ENCODE data around the gene PBX4.

PBX4 gene

GRCh38 chr19:19587771-19588170, 30.7 kb downstream of the PBX4 start:
- DNase-seq (ENCODE audit: low read depth) = no peak

- DNase-seq (ENCODE audit: low read depth) = no peak
Measured at GRCh38 chr19:19584356-19584755, 34.1 kb downstream of the PBX4 start.

GRCh38 chr19:19582471-19582870, 36.0 kb downstream of the PBX4 start:
- DNase-seq (ENCODE audit: low read depth) = no peak

GRCh38 chr19:19581391-19581790, 37.1 kb downstream of the PBX4 start:
- no peak for DNase-seq (ENCODE audit: low read depth)

- no peak for DNase-seq (ENCODE audit: low read depth)
Measured at GRCh38 chr19:19580418-19580817, 38.1 kb downstream of the PBX4 start.

GRCh38 chr19:19579533-19580361, 38.7 kb downstream of the PBX4 start:
- no peak for DNase-seq (ENCODE audit: low read depth)

- no peak for DNase-seq (ENCODE audit: low read depth)
Measured at GRCh38 chr19:19578252-19578651, 40.2 kb downstream of the PBX4 start.

GRCh38 chr19:19575411-19575810, 43.1 kb downstream of the PBX4 start:
- DNase-seq (ENCODE audit: low read depth) = no peak

GRCh38 chr19:19571071-19571786, 47.3 kb downstream of the PBX4 start:
- no peak for DNase-seq (ENCODE audit: low read depth)

- no peak for DNase-seq (ENCODE audit: low read depth)
Measured at GRCh38 chr19:19570571-19570970, 47.9 kb downstream of the PBX4 start.

- DNase-seq (ENCODE audit: low read depth) = no peak
Measured at GRCh38 chr19:19568802-19569756, 49.4 kb downstream of the PBX4 start.

GRCh38 chr19:19567391-19567790, 51.1 kb downstream of the PBX4 start:
- no peak for DNase-seq (ENCODE audit: low read depth)

GRCh38 chr19:19566306-19566705, 52.2 kb downstream of the PBX4 start:
- no peak for DNase-seq (ENCODE audit: low read depth)

GRCh38 chr19:19563348-19563848, 55.1 kb downstream of the PBX4 start:
- DNase-seq (ENCODE audit: low read depth) = no peak

GRCh38 chr19:19562665-19563347, 55.7 kb downstream of the PBX4 start:
- DNase-seq (ENCODE audit: low read depth) = no peak

- DNase-seq (ENCODE audit: low read depth) = no peak
Measured at GRCh38 chr19:19561946-19562664, 56.4 kb downstream of the PBX4 start.

- no peak for DNase-seq (ENCODE audit: low read depth)
Measured at GRCh38 chr19:19559931-19560330, 58.6 kb downstream of the PBX4 start.

GRCh38 chr19:19558636-19559035, 59.9 kb downstream of the PBX4 start:
- DNase-seq (ENCODE audit: low read depth) = no peak

GRCh38 chr19:19558055-19558454, 60.4 kb downstream of the PBX4 start:
- no peak for DNase-seq (ENCODE audit: low read depth)

- peak; percentile 43 for DNase-seq (ENCODE audit: low read depth)
Measured at GRCh38 chr19:19554074-19555023, 64.1 kb downstream of the PBX4 start.

Data from activated gamma-delta T cell treated with anti-CD3 and anti-CD28 coated beads, Interleukin-2, amount 50 U/mL, for 16 hours (primary cell).